HepG2 (cell line): Measurements from ENCODE around the gene MUC21. TPM values are rescaled to one million over a fixed set of nuclear protein-coding genes. Genes with fewer than 3 reads are reported as not detected.

Experiments
- ATAC-seq: fragments of 200-7000 bp; cut with Tn5 transposase; 3 replicates; pipeline ENCODE4 v1.9.1; 2020; ENCODE audit warnings: mild to moderate bottlenecking, moderate library complexity
- BruUV-seq: library from RNA; stranded (reverse); fragments of 400-500 nt; replicated peaks from 2 replicates; lab custom pipeline; 2021; lab: Mats Ljungman, UMichigan
- CTCF ChIA-PET: fragments of 300-600 bp; formaldehyde crosslinking; extraction: SDS; loops from one replicate; lab custom pipeline; 2021; ENCODE audit warnings: low total read pairs, inconsistent platforms, low intra/inter-chr PET ratio; lab: Yijun Ruan, JAX
- POLR2A ChIA-PET: fragments of 350-600 bp; sonication (Branson Sonifier 250); formaldehyde crosslinking; loops from one replicate; lab custom pipeline; 2020; ENCODE audit warnings: antibody characterized with exemption, inconsistent platforms; lab: Yijun Ruan, JAX
- DNase-seq: peaks from one replicate; pipeline ENCODE4 v3.0.0-alpha.2; 2015; ENCODE audit warnings: low spot score
- FAIRE-seq: peaks from 3 replicates; lab custom pipeline; 2011; peaks lifted over from hg19 to GRCh38; lab: Jason Lieb, UNC
- H2AFZ ChIP-seq: one replicate; pipeline ENCODE4 v1.6.1; 2011; ENCODE audit warnings: low read length, inconsistent platforms
- H3K27ac ChIP-seq: fragments of 300-600 bp; 3 replicates; pipeline ENCODE4 v1.8.0; 2011; ENCODE audit warnings: mixed run types, mild to moderate bottlenecking, mixed read lengths, low read length, inconsistent platforms; ENCODE audit not compliant: insufficient read depth; ENCODE audit errors: extremely low read length
- H3K27me3 ChIP-seq, 2 experiments: fragments of 200-600 bp in 1 of 2; 2 replicates in 1 of 2; 3 replicates in 1 of 2; pipeline versions ENCODE4 v1.6.0 to v1.8.0; 2011; ENCODE audit warnings: low read length in 2 of 2, mild to moderate bottlenecking in 2 of 2, moderate library complexity in 2 of 2, inconsistent platforms in 1 of 2; ENCODE audit not compliant: insufficient read depth in 2 of 2, control insufficient read depth in 1 of 2
- H3K36me3 ChIP-seq, 2 experiments: fragments of 200-600 bp in 1 of 2; replicated peaks in 1 of 2; 2 replicates in 1 of 2; 3 replicates in 1 of 2; pipeline versions ENCODE4 v1.5.1 to v1.8.0; 2011; ENCODE audit warnings: low read length in 2 of 2, inconsistent platforms in 1 of 2; ENCODE audit not compliant: insufficient read depth in 2 of 2, control insufficient read depth in 1 of 2
- H3K4me1 ChIP-seq: 2 replicates; pipeline ENCODE4 v1.5.1; 2012; ENCODE audit warnings: low read length, inconsistent platforms; ENCODE audit not compliant: insufficient read depth
- H3K4me2 ChIP-seq: 2 replicates; pipeline ENCODE4 v1.6.0; 2011; ENCODE audit warnings: low read depth, low read length, inconsistent platforms
- H3K4me3 ChIP-seq, 3 experiments: fragments of 200-600 bp in 1 of 3; sonication (generic), shearing (Covaris generic) in 1 of 3; replicated peaks in 1 of 3; 2 replicates each; pipeline ENCODE4 v1.5.1; 2011 to 2016; ENCODE audit warnings: low read length in 3 of 3, inconsistent platforms in 2 of 3, low read depth in 2 of 3, mild to moderate bottlenecking in 2 of 3, control low read depth in 1 of 3, mixed read lengths in 1 of 3; ENCODE audit not compliant: insufficient read depth in 1 of 3
- H3K79me2 ChIP-seq: one replicate; pipeline ENCODE4 v1.6.1; 2011; ENCODE audit warnings: low read length, inconsistent platforms; ENCODE audit not compliant: insufficient read depth
- H3K9ac ChIP-seq: 2 replicates; pipeline ENCODE4 v1.6.0; 2011; ENCODE audit warnings: mild to moderate bottlenecking, low read depth, low read length, inconsistent platforms; ENCODE audit not compliant: insufficient read depth
- H3K9me3 ChIP-seq: 2 replicates; pipeline ENCODE4 v1.5.1; 2012; ENCODE audit warnings: mild to moderate bottlenecking, low read length
- H4K20me1 ChIP-seq: 2 replicates; pipeline ENCODE4 v1.6.0; 2011; ENCODE audit warnings: inconsistent platforms, mild to moderate bottlenecking, low read length, moderate library complexity; ENCODE audit not compliant: insufficient read depth
- NFKB2 ChIP-seq: sonication (generic); formaldehyde crosslinking; IDR thresholded peaks from 2 replicates; pipeline ENCODE4 v1.4.0; 2020; ENCODE audit warnings: missing genetic modification reagents, borderline replicate concordance
- PITX1 ChIP-seq: sonication (generic); formaldehyde crosslinking; IDR thresholded peaks from 2 replicates; pipeline ENCODE4 v1.5.1; 2020; ENCODE audit warnings: mild to moderate bottlenecking, missing genetic modification reagents
- POLR2A ChIP-seq, 2 experiments: IDR thresholded peaks; 2 replicates each; pipeline ENCODE4 v1.6.1; 2011; ENCODE audit warnings: low read depth in 2 of 2, low read length in 2 of 2, mild to moderate bottlenecking in 1 of 2, moderate library complexity in 1 of 2; ENCODE audit not compliant: insufficient read depth in 1 of 2
- RBM39 ChIP-seq: fragments of 200-400 bp; formaldehyde crosslinking; IDR thresholded peaks from one replicate; pipeline ENCODE4 v1.6.1; 2018; ENCODE audit warnings: antibody characterized with exemption, mild to moderate bottlenecking, low read depth, low read length; ENCODE audit not compliant: poor library complexity, severe bottlenecking
- RFX1 ChIP-seq: fragments of 450-650 bp; IDR thresholded peaks from 2 replicates; pipeline ENCODE4 v1.6.1; 2017
- ZNF253 ChIP-seq: sonication (generic); formaldehyde crosslinking; IDR thresholded peaks from 2 replicates; pipeline ENCODE4 v1.8.0; 2022; ENCODE audit warnings: mild to moderate bottlenecking, missing genetic modification reagents, borderline replicate concordance
- ZNF33B ChIP-seq: sonication (generic); formaldehyde crosslinking; IDR thresholded peaks from 2 replicates; pipeline ENCODE4 v1.5.1; 2020; ENCODE audit warnings: mild to moderate bottlenecking, missing genetic modification reagents
- WGBS: methylation state at CpG from one replicate; pipeline ENCODE4 v1.1.6; 2017; ENCODE audit warnings: low lambda C conversion rate; 5-methylcytosine and 5-hydroxymethylcytosine counted together
- in situ Hi-C: cut with HindIII; loops from 2 replicates; pipeline ENCODE4 v1.10.0; 2017; ENCODE audit warnings: low pct_unique_long_range_greater_than_20kb; ENCODE audit not compliant: extremely low pct_ligation_motif_present
- intact Hi-C: fragments of 100-400 bp; cut with micrococcal nuclease; formaldehyde crosslinking; loops from one replicate; pipeline ENCODE4 v1.10.0; 2022; ENCODE audit not compliant: unreplicated experiment
- polyA plus RNA-seq, 8 experiments: library from polyadenylated mRNA; depleted of rRNA in 3 of 8; stranded (reverse) in 7 of 8; unstranded in 1 of 8; fragments of >200 nt; fragmentation: Illumina TruSeq in 4 of 8; extraction: Trizol in 4 of 8; gene quantifications; 2 replicates each; pipeline versions ENCODE4 v1.2.1 to v1.2.3, GENCODE V29; 2011 to 2016; ENCODE audit warnings: low read depth in 4 of 8, missing spikeins in 1 of 8, mixed read lengths in 1 of 8; ENCODE audit not compliant: insufficient read depth in 1 of 8
- total RNA-seq, 5 experiments: library from RNA; depleted of rRNA; stranded (reverse); fragments of >200 nt; fragmentation: Illumina TruSeq; extraction: Trizol; gene quantifications; 2 replicates each; pipeline ENCODE4 v1.2.3, GENCODE V29; 2016; ENCODE audit warnings: low read depth in 1 of 5
- TF ChIP-seq, protein P1 (sequence below): IDR thresholded peaks from 2 replicates; pipeline ENCODE4 v1.6.1; 2016; ENCODE audit warnings: mild to moderate bottlenecking
- TF ChIP-seq, protein P2 (sequence below): sonication (generic); formaldehyde crosslinking; IDR thresholded peaks from 2 replicates; pipeline ENCODE4 v1.4.0; 2020; ENCODE audit warnings: mild to moderate bottlenecking, low read depth, missing genetic modification reagents

The MUC21 gene
- total and polyA plus RNA-seq, 2 of the 13 experiments (the other 11 are each of a cell fraction or from before 2014, with no cell fraction given) = not detected

DNA sequence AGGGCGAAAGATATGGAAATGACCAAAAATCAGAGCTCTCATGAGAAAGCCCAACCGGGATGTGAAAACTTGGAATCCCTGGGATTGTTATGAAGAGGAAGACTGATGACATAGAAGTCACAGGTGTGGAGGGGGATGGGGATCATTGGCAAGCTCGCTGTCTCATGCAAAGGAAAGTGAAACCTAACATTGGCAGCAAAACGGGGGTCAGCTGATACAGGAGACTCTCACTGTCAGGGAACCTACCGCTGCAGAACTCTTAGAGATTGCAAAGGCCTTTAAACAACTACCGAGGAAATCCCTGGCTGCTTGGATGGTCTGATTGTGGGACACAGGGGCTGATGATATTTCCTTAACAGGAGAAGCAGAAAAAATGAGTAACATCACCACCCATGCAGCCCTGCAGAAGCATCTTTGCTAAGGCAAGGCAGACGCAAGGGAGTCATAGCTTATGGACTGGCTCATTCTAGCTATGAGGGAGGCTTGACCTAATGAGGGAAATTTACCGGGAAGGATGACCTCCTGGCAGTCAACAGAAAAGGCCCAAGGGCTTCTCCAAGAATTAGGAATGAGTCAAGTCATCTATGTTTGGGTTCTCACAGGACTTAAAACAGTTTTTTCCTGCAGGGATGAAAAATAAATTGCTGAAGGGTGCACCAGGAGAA is 7.0 kb downstream of the MUC21 start:
- Histone ChIP-seq H3K4me3 (no peak overlapping the region), H3K9me3 (no peaks in the 10 kb centered on the region), H3K4me1 (no peaks in the 10 kb centered on the region), H3K9ac (no peak overlapping the region), H3K27ac (no peak overlapping the region), H3K27me3 (0 out of 5 replicates have a peak, but pooled peaks cover 0 to 7% of the 10 kb centered on the region in 2 experiments), H3K79me2 (no peaks in the 10 kb centered on the region), H2AFZ (no peak overlapping the region), H3K36me3 (no peaks in the 10 kb centered on the region), H3K4me2 (peak overlapping the region; percentile 14; the same call in 1 of the 2 replicates), H4K20me1 (no peaks in the 10 kb centered on the region)
- ChIA-PET POLR2A (no interaction called here), CTCF (no interaction called here)
- no TSS peak for BruUV-seq
- in situ Hi-C loops = no loop called here
- FAIRE-seq = no peak
- WGBS = 25% methylated on average over 8 of the region's 8 CpGs
- ATAC-seq = no peak; the same call in 2 of the 3 replicates
- TF ChIP-seq, protein P1, sequence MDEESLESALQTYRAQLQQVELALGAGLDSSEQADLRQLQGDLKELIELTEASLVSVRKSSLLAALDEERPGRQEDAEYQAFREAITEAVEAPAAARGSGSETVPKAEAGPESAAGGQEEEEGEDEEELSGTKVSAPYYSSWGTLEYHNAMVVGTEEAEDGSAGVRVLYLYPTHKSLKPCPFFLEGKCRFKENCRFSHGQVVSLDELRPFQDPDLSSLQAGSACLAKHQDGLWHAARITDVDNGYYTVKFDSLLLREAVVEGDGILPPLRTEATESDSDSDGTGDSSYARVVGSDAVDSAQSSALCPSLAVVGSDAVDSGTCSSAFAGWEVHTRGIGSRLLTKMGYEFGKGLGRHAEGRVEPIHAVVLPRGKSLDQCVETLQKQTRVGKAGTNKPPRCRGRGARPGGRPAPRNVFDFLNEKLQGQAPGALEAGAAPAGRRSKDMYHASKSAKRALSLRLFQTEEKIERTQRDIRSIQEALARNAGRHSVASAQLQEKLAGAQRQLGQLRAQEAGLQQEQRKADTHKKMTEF (CRISPR knock-in tag) = no peak
- no peak for TF ChIP-seq RBM39
- TF ChIP-seq, protein P2, sequence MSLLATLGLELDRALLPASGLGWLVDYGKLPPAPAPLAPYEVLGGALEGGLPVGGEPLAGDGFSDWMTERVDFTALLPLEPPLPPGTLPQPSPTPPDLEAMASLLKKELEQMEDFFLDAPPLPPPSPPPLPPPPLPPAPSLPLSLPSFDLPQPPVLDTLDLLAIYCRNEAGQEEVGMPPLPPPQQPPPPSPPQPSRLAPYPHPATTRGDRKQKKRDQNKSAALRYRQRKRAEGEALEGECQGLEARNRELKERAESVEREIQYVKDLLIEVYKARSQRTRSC (CRISPR knock-in tag) = no peak
- TF ChIP-seq PITX1 (CRISPR knock-in tag) = no peak
- TF ChIP-seq POLR2A (IDR thresholded peaks at IDR 0.05; ENCODE audit: insufficient read depth in 1 of 2, low read depth in 2 of 2, low read length in 2 of 2) = no peak
- no peak for TF ChIP-seq ZNF253 (CRISPR knock-in tag)
- no peak for TF ChIP-seq NFKB2 (CRISPR knock-in tag)
- no peak for TF ChIP-seq RFX1
- TF ChIP-seq ZNF33B (CRISPR knock-in tag) = no peak
- intact Hi-C loops = no loop called here
- DNase-seq = no peak
